HG03558 (cell line): ENCODE data around the gene TAF3.

ENCODE experiments used
- ATAC-seq: cut with Tn5 transposase; IDR thresholded peaks from one replicate; pipeline ENCODE4 v1.9.1; 2021; ENCODE audit warnings: moderate number of reproducible peaks; ENCODE audit not compliant: unreplicated experiment; ENCODE audit errors: extremely low read depth

Gene TAF3

GRCh38 chr10:8063935-8064334 lies 245.6 kb downstream of the TAF3 start:
- no peak for ATAC-seq

- ATAC-seq: no peak
Observed at GRCh38 chr10:8064436-8064835, 246.1 kb downstream of the TAF3 start.

- ATAC-seq: no peak
Observed at GRCh38 chr10:8065651-8066050, 247.3 kb downstream of the TAF3 start.

DNA sequence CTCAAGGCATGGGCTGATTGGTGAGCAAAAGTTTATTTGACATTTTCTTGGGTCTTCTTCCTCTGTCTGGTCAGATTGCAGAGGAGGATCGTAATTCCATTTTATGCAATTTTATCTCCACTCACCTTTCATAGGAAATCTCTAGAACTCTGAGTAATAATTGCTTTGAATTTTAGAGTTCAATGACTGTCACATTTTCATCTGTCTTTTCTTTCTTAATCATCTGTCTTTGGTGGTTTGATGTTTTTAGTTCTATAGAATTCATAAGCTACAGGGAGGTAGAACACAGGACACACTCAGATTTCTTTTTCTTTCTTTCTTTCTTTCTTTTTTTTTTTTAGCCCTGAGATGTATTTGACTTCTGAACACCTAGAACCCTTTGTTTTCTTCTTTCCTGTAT lies 247.8 kb downstream of the TAF3 start:
- no peak for ATAC-seq
